ENCODE data around the gene LSM7. TPM values are rescaled to one million over a fixed set of nuclear protein-coding genes. Genes with fewer than 3 reads are reported as not detected.

LSM7 gene
- total RNA-seq, 1 donor from 2014 or later, result 85.0 TPM

- DNase-seq (ENCODE audit: low spot score), result no peak
Measured at GRCh38 chr19:2323707-2324106, 4.7 kb downstream of the LSM7 start.

- DNase-seq (ENCODE audit: low spot score), result no peak
Measured at GRCh38 chr19:2321565-2322283, 6.7 kb downstream of the LSM7 start.

GRCh38 chr19:2320939-2321338 is 7.4 kb downstream of the LSM7 start:
- DNase-seq (ENCODE audit: low spot score), result no peak

- no peak for DNase-seq (ENCODE audit: low spot score)
Measured at GRCh38 chr19:2320049-2320448, 8.3 kb downstream of the LSM7 start.

- DNase-seq (ENCODE audit: low spot score), result no peak
Measured at GRCh38 chr19:2319551-2319950, 8.8 kb downstream of the LSM7 start.

GRCh38 chr19:2318923-2319322 is 9.5 kb downstream of the LSM7 start:
- no peak for DNase-seq (ENCODE audit: low spot score)

GRCh38 chr19:2317756-2318155 is 10.6 kb downstream of the LSM7 start:
- DNase-seq (ENCODE audit: low spot score), result no peak

- no peak for DNase-seq (ENCODE audit: low spot score)
Measured at GRCh38 chr19:2317300-2317699, 11.1 kb downstream of the LSM7 start.

- no peak for DNase-seq (ENCODE audit: low spot score)
Measured at GRCh38 chr19:2315818-2316353, 12.5 kb downstream of the LSM7 start.

- DNase-seq (ENCODE audit: low spot score), result no peak
Measured at GRCh38 chr19:2315121-2315817, 13.1 kb downstream of the LSM7 start.

- no peak for DNase-seq (ENCODE audit: low spot score)
Measured at GRCh38 chr19:2312820-2313501, 15.4 kb downstream of the LSM7 start.

GRCh38 chr19:2311093-2311492 is 17.3 kb downstream of the LSM7 start:
- no peak for DNase-seq (ENCODE audit: low spot score)

- no peak for DNase-seq (ENCODE audit: low spot score)
Measured at GRCh38 chr19:2309734-2310362, 18.5 kb downstream of the LSM7 start.

- DNase-seq (ENCODE audit: low spot score), result no peak
Measured at GRCh38 chr19:2308114-2308556, 20.3 kb downstream of the LSM7 start, which contains the start of gene LINGO3. Gene LINGO3, minus strand, starts transcription at chr19:2308154. Its CDS starts 16,378 bp downstream, at chr19:2291776.

GRCh38 chr19:2307518-2308012 is 20.8 kb downstream of the LSM7 start:
- DNase-seq (ENCODE audit: low spot score), result no peak

GRCh38 chr19:2306971-2307370 is 21.4 kb downstream of the LSM7 start:
- DNase-seq (ENCODE audit: low spot score), result no peak

- DNase-seq (ENCODE audit: low spot score), result no peak
Measured at GRCh38 chr19:2306281-2306806, 22.0 kb downstream of the LSM7 start.

- no peak for DNase-seq (ENCODE audit: low spot score)
Measured at GRCh38 chr19:2305452-2306280, 22.7 kb downstream of the LSM7 start.

- no peak for DNase-seq (ENCODE audit: low spot score)
Measured at GRCh38 chr19:2303211-2303798, 25.1 kb downstream of the LSM7 start.

Data from ureter (tissue), 1 donor.